GM10266 (cell line): Measurements from ENCODE around the gene TREH.

ENCODE experiments used
- DNase-seq: peaks from one replicate; pipeline ENCODE4 v3.0.0; 2012; ENCODE audit errors: extremely low spot score
- TF ChIP-seq, protein P1 (sequence below): IDR thresholded peaks from 2 replicates; pipeline ENCODE4 v1.5.1; 2012; ENCODE audit warnings: mild to moderate bottlenecking, low read depth; ENCODE audit not compliant: control insufficient read depth, insufficient read depth; ENCODE audit errors: missing control alignments

Gene TREH

DNA sequence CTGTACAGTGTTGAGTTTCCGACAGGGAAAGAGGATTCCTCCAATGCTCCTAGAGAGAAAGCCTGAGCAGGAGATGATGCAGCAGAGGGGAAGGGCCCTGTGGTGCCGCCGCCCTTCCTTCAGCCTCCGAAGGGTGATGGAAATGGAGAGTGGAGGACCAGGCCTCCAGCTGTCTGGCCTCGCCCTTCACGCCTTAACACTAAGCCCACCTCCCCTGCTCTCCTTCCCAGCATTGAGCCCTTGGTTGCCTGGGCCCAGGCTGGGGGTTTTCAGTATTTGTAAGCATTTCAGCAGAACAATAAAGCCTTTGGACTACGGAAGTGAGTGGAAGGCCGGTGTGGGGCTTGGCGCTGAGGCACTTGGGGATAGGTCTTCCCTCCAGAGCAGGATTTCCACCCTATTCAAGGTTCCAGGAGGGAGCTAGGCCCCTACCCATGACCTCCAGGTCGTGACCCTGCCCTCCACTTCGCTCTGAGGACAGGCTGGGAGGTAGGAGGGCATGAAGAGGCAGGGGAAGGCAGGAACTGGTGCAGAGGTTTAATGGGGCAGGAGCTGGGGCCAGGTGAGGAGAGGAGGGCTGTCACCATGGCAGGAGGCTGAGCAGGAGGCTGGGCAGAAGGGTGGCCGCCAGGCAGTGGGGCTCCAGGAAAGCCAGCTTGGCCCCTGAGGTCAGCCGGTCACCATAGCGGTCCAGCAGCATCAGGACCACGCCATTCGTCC is 21.6 kb downstream of the TREH start:
- no peak for DNase-seq
- TF ChIP-seq, protein P1, sequence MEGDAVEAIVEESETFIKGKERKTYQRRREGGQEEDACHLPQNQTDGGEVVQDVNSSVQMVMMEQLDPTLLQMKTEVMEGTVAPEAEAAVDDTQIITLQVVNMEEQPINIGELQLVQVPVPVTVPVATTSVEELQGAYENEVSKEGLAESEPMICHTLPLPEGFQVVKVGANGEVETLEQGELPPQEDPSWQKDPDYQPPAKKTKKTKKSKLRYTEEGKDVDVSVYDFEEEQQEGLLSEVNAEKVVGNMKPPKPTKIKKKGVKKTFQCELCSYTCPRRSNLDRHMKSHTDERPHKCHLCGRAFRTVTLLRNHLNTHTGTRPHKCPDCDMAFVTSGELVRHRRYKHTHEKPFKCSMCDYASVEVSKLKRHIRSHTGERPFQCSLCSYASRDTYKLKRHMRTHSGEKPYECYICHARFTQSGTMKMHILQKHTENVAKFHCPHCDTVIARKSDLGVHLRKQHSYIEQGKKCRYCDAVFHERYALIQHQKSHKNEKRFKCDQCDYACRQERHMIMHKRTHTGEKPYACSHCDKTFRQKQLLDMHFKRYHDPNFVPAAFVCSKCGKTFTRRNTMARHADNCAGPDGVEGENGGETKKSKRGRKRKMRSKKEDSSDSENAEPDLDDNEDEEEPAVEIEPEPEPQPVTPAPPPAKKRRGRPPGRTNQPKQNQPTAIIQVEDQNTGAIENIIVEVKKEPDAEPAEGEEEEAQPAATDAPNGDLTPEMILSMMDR = no peak

DNA sequence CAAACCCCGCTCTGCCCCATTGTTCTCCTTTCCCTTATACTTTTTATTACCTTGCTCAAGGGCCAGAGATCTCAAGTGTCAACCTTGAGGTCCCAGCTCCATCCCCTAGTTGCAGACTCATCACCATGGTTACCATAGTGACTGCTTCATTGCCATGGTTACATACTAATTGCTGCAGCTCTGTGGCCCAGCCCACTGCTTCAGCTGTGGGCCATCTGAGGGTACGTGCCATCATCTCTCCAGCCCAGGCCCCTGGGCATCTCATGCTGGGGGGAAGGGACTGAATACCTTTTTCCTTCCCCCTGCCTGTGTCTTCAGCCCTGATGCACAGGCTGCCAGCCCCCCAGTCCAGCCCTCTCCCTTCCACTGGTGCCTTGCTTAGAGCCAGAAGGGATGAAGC is 22.2 kb downstream of the TREH start:
- TF ChIP-seq, protein P1 = no peak
- DNase-seq = no peak

DNA sequence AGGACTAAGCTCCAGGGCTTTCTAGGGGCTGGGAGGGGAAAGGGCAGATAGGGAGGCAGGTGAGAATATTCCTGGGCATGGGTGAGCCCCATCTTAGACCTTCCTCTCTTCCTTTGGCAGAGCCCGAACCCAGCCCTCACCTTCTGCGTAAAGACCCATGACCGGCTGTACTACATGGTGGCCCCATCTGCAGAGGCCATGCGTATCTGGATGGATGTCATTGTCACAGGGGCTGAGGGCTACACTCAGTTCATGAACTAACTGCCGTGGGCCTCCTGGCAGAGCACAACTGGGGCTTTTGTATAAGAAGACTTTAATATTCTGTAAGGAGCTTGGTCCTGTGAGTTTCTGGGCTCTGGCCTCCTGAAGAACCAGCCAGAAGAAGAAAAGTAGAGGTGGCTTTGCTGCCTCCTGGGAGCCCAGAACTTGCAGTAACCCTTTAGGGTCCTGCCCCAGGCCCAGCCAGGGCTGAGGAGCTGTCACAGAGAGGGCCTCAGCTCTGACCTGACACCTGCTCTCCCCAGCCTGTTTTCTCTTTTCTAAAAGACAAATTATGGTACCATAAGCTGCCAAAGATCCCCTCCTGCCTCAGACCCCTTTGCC is 22.8 kb downstream of the TREH start:
- TF ChIP-seq, protein P1 = no peak
- no peak for DNase-seq

DNA sequence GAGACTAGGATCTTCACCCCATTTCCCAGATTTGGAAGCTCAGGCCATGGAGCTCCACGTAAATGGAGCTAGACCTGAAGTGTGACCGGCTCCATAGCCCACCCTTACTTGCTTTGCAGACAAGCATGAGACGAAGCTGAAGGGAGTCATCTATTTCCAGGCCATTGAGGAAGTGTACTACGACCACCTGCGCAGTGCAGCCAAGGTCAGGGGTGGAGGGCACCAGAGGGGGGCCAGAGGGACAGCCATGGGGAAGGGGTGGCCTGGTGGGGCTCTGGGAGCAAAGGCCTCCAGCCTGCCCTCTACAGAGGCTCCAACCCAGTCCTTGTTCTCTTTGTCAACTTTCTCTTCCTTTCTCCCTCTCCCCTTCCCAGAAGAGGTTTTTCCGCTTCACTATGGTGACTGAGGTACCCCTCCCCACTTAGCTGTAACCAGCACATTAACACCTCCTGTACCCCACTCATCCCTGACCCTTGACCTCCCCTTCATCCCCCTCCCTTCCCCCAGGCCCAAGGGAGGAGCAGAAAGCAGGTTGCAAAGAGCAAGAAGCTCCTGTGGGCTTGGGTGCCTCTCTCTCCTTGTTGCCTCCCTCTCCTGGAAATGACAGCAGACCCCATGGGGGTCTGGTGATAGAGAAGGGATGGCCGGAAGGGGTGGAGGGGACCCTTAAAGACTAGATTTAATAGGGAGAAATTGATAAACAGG is 23.8 kb downstream of the TREH start:
- DNase-seq = no peak

DNA sequence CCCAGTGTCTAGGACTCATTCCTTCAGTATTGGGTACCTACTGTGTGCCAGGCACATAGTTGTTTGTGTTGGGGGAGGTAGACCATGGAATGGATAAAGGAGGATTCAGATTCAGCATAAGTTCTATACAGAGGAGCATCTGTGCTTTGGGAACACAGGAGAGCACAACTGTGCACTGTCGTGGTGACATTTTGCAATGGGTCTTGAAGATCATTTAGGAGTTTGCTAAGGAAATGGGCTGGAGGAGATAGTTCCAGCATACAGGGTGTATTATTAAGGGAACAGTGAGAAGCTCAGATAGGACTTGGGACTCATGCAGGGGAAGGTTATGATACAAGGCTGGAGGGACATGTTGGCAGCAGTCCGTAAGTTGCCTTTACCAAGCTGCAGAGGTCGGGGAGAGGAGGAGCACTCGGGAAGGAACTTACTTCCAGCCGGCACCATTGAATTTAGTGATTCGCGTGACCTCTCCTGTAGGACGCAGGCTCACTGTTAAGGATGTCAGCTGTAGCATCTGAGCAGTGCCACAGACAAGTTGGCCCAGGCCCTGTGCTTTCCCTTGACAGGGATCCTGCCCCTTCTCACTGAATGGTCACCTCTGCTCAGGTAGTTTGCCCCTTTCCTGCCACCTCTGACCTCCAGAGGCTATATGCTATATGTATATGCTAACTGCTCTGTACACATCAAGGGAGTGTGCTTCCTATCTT is 25.6 kb downstream of the TREH start:
- no peak for DNase-seq
- TF ChIP-seq, protein P1 = no peak

More for the DNA sequence above, 23.8 kb downstream of the TREH start:
- TF ChIP-seq, protein P1 = no peak

DNA sequence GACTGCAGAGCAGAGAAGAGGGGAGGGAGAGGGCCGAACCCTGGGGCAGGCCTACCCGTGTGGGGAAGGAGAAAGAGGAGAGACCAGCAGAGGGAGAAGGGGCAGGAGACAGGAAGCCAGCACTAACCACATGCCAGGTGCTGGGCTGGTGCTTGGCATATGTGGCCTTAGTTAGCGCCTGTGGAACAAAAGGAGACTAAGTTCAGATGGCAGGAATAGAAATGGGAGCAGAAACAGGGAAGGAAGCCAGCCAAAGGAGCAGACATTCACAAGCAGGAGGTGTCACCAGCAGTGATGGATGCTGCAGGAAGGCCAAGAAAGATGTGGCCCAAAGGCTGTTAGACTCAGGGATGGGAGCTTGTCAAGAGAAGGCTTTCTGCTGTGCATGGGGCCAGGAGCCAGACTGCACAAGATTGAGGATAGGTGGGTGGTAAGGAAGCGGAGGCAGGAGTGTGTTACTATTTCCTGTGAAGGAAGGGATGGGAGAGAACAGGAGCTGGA is 26.7 kb downstream of the TREH start:
- DNase-seq = no peak

More for the DNA sequence above, 26.7 kb downstream of the TREH start:
- TF ChIP-seq, protein P1 = no peak
